ENCODE data around the gene CDK11B. TPM values are rescaled to one million over a fixed set of nuclear protein-coding genes. Genes with fewer than 3 reads are reported as not detected.

CDK11B gene
- total RNA-seq, 1 donor from 2014 or later, result 29.7 TPM

DNA sequence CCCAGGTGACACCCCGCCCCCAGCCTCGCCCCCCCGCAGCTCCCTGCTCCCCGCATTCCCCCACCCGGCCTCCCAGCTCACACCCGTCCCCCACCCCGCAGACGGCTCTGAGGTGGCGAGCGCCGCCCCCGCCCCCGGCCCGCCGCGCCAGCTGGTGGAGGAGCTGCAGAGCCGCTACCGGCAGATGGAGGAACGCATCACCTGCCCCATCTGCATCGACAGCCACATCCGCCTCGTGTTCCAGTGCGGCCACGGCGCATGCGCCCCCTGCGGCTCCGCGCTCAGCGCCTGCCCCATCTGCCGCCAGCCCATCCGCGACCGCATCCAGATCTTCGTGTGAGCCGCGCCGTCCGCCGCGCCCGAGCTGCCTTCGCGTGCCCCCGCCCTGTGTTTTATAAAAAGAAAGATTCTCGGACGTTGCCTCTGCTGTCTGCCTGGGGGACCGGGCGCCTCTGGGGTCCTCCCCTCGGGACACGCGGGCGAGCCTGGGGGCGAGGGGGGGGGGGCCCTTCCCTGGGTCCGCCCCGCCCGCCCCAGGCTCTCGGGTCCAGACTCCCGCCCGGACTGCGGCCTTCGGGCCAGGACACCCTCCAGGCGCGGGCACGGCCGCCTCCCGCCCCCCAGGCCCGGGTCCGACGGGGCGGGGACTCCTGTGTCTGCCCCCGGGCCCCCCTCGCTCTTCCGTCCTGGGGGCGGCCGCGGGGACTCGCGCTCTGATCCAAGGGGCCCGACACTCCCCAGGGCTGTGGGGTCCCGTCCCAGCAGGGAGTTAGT lies 28.4 kb downstream of the CDK11B start:
- DNase-seq (ENCODE audit: extremely low spot score, unreplicated experiment), result no peak
- Mint-ChIP-seq H3K4me3 (ENCODE audit: unreplicated experiment) (no peak overlapping the region), H3K36me3 (ENCODE audit: unreplicated experiment) (no peaks in the 10 kb centered on the region), H3K27me3 (ENCODE audit: unreplicated experiment) (no peaks in the 10 kb centered on the region), H3K27ac (ENCODE audit: unreplicated experiment) (no peak overlapping the region), H3K9me3 (ENCODE audit: unreplicated experiment) (no peaks in the 10 kb centered on the region), H3K4me1 (ENCODE audit: unreplicated experiment) (peaks cover 2% of the 10 kb centered on the region)
- no peak for TF ChIP-seq CTCF (IDR thresholded peaks at IDR 0.05)

- peaks cover 2% of the 10 kb centered on the region for H3K4me1 Mint-ChIP-seq (ENCODE audit: unreplicated experiment)
- H3K27me3 Mint-ChIP-seq (ENCODE audit: unreplicated experiment), result no peaks in the 10 kb centered on the region
- DNase-seq (ENCODE audit: extremely low spot score, unreplicated experiment), result no peak
- no peak overlapping the region for H3K27ac Mint-ChIP-seq (ENCODE audit: unreplicated experiment)
- H3K4me3 Mint-ChIP-seq (ENCODE audit: unreplicated experiment), result no peak overlapping the region
- H3K36me3 Mint-ChIP-seq (ENCODE audit: unreplicated experiment), result no peaks in the 10 kb centered on the region
- TF ChIP-seq CTCF (IDR thresholded peaks at IDR 0.05), result no peak
- H3K9me3 Mint-ChIP-seq (ENCODE audit: unreplicated experiment), result no peaks in the 10 kb centered on the region
Observed at GRCh38 chr1:1629430-1630190, 29.2 kb downstream of the CDK11B start.

DNA sequence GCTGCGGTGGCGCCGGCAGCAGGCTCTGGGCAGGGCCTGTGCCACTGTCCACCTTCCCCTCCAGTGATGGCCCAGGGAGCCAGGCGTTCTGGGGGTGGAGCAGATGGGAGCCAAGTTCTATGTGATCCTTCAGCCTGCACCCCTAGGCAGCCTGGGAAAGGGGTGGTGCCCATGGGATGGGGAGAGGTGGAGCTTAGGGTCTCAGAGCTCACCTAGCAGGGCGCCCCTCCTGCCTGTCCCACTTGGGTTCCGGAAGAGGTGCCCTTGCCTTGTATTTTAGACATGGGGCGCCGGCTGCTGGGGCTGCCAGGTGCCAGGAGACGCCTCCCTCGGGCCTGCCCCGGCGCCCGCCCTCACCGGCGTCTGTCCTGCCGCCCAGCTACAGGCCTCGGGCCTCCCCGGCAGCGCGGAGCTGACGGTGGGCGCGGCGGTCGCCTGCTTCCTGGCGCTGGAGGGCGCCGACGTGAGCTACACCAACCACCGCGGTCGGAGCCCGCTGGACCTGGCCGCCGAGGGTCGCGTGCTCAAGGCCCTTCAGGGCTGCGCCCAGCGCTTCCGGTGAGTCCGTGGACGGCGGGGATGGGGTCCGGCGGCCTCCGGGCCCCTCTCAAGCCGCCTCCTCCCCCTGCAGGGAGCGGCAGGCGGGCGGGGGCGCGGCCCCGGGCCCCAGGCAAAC lies 29.9 kb downstream of the CDK11B start:
- H3K27me3 Mint-ChIP-seq (ENCODE audit: unreplicated experiment), result no peaks in the 10 kb centered on the region
- no peak for TF ChIP-seq CTCF (IDR thresholded peaks at IDR 0.05)
- no peak for DNase-seq (ENCODE audit: extremely low spot score, unreplicated experiment)
- H3K36me3 Mint-ChIP-seq (ENCODE audit: unreplicated experiment), result no peaks in the 10 kb centered on the region
- no peak overlapping the region for H3K27ac Mint-ChIP-seq (ENCODE audit: unreplicated experiment)
- no peak overlapping the region for H3K4me3 Mint-ChIP-seq (ENCODE audit: unreplicated experiment)
- H3K4me1 Mint-ChIP-seq (ENCODE audit: unreplicated experiment), result peaks cover 2% of the 10 kb centered on the region
- H3K9me3 Mint-ChIP-seq (ENCODE audit: unreplicated experiment), result no peaks in the 10 kb centered on the region

DNA sequence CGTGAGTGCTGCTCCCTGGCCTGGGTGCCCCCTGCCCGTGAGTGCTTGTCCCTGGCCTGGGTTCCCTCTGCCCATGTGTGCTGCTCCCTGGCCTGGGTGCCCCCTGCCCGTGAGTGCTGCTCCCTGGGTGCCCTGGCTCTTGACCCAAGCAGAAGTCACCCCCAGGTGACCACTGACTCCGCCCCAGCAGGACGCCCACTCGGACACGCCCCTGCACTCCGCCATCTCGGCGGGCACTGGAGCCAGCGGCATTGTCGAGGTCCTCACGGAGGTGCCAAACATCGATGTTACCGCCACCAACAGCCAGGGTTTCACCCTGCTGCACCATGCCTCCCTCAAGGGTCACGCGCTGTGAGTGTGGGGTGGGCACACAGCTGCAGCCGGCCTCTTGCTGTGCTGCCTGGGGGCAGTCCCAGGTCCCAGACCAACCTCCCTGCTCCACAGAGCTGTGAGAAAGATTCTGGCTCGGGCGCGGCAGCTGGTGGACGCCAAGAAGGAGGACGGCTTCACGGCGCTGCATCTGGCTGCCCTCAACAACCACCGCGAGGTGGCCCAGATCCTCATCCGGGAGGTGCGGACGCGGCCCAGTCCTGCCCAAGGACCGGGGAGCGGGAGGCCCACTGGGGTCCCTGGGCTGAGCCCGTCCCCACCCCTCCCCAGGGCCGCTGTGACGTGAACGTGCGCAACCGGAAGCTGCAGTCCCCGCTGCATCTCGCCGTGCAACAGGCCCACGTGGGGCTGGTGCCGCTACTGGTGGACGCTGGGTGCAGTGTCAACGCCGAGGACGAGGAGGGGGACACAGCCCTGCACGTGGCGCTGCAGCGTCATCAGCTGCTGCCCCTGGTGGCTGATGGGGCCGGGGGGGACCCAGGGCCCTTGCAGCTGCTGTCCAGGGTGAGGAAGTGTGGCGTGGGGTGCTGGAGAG lies 30.7 kb downstream of the CDK11B start:
- Mint-ChIP-seq H3K4me1 (ENCODE audit: unreplicated experiment) (peaks cover 2% of the 10 kb centered on the region), H3K36me3 (ENCODE audit: unreplicated experiment) (no peaks in the 10 kb centered on the region), H3K27ac (ENCODE audit: unreplicated experiment) (no peak overlapping the region), H3K9me3 (ENCODE audit: unreplicated experiment) (no peaks in the 10 kb centered on the region), H3K4me3 (ENCODE audit: unreplicated experiment) (no peak overlapping the region), H3K27me3 (ENCODE audit: unreplicated experiment) (no peaks in the 10 kb centered on the region)
- no peak for DNase-seq (ENCODE audit: extremely low spot score, unreplicated experiment)
- TF ChIP-seq CTCF (IDR thresholded peaks at IDR 0.05), result no peak

Measured in osteocyte (in vitro differentiated cells).